Astrocyte of the cerebellum (primary cell): ENCODE measurements around the gene AGBL4.

Experiments
- DNase-seq: peaks from one replicate; pipeline ENCODE4 v3.0.0-alpha.2; 2011; ENCODE audit warnings: low read depth
- H3K4me3 ChIP-seq: 2 replicates; pipeline ENCODE4 v1.5.1; 2011; ENCODE audit warnings: mild to moderate bottlenecking, low read depth, low read length, moderate library complexity
- CTCF ChIP-seq: IDR thresholded peaks from 2 replicates; pipeline ENCODE4 v1.5.1; 2012; ENCODE audit warnings: low read length, low read depth, moderate library complexity, mild to moderate bottlenecking; ENCODE audit errors: missing control alignments
- in situ Hi-C: cut with HindIII; loops from 2 replicates; pipeline ENCODE4 v1.10.0; 2017; ENCODE audit warnings: low sequenced_read_pairs

Gene AGBL4

GRCh38 chr1:48947761-48948537, 1075.8 kb downstream of the AGBL4 start:
- DNase-seq: no peak
- TF ChIP-seq CTCF: no peak
- in situ Hi-C loops: no loop called here
- no peak overlapping the region for H3K4me3 ChIP-seq

GRCh38 chr1:48946070-48946469, 1077.7 kb downstream of the AGBL4 start:
- no peak for TF ChIP-seq CTCF
- in situ Hi-C loops: no loop called here
- DNase-seq: no peak
- H3K4me3 ChIP-seq: no peak overlapping the region

- no peak overlapping the region for H3K4me3 ChIP-seq
- in situ Hi-C loops: no loop called here
- DNase-seq: no peak
- TF ChIP-seq CTCF: no peak
These were observed 1078.9 kb downstream of the AGBL4 start for GRCh38 chr1:48944811-48945210.

GRCh38 chr1:48943826-48944225, 1079.9 kb downstream of the AGBL4 start:
- no peak for TF ChIP-seq CTCF
- in situ Hi-C loops: no loop called here
- DNase-seq: no peak
- no peak overlapping the region for H3K4me3 ChIP-seq

GRCh38 chr1:48943393-48943792, 1080.4 kb downstream of the AGBL4 start:
- peak; percentile 24 for DNase-seq
- H3K4me3 ChIP-seq: no peak overlapping the region
- TF ChIP-seq CTCF: no peak

GRCh38 chr1:48940962-48941732, 1082.6 kb downstream of the AGBL4 start:
- H3K4me3 ChIP-seq: no peak overlapping the region
- TF ChIP-seq CTCF: peak; percentile 12
- in situ Hi-C loops: no loop called here
- DNase-seq: no peak

More at GRCh38 chr1:48943393-48943792, 1080.4 kb downstream of the AGBL4 start:
- in situ Hi-C loops: no loop called here
